ENCODE measurements around the gene TTC4. TPM values are rescaled to one million over a fixed set of nuclear protein-coding genes. Genes with fewer than 3 reads are reported as not detected.

Gene TTC4
- total and polyA plus RNA-seq, 2 of the 4 experiments (the other 2 are of a cell fraction), result 21.6 to 27.1 TPM

GRCh38 chr1:54671985-54672608 lies 43.6 kb upstream of the TTC4 start (continued):
- 0 out of 2 replicates have a peak, but pooled peaks have one; percentile 31 for TF ChIP-seq MAZ (IDR thresholded peaks at IDR 0.05; ENCODE audit: borderline replicate concordance, low read depth, low read length)

GRCh38 chr1:54678776-54679643 lies 36.7 kb upstream of the TTC4 start:
- Histone ChIP-seq H3K36me3 (ENCODE audit: control insufficient read depth, insufficient read depth, low read length) (no peaks in the 10 kb centered on the region), H2BK20ac (ENCODE audit: low read depth, low read length) (no peak overlapping the region), H3K4me2 (ENCODE audit: low read depth, low read length) (no peak overlapping the region), H3K9me1 (ENCODE audit: insufficient read depth, low read length) (no peaks in the 10 kb centered on the region), H4K91ac (ENCODE audit: insufficient read depth, low read depth, low read length) (no peak overlapping the region), H3K4me3 (ENCODE audit: insufficient read depth, low read depth, low read length) (no peak overlapping the region), H4K8ac (ENCODE audit: low read depth in 2 of 2, low read length in 2 of 2) (no peak overlapping the region), H3K56ac (ENCODE audit: extremely low read depth, insufficient read depth, low read length) (no peak overlapping the region), H3K23ac (ENCODE audit: low read depth, low read length) (no peak overlapping the region), H2AK9ac (replicated peaks; ENCODE audit: low read depth, low read length, poor library complexity) (no peak overlapping the region), H3K14ac (replicated peaks; ENCODE audit: low read depth, low read length) (no peak overlapping the region), H2AFZ (replicated peaks; ENCODE audit: low read length, poor library complexity) (no peak overlapping the region), H2BK120ac (ENCODE audit: low read depth, low read length) (no peak overlapping the region), H3K79me1 (ENCODE audit: low read depth in 1 of 2, low read length in 2 of 2) (no peaks in the 10 kb centered on the region), H3K4ac (ENCODE audit: low read depth, low read length) (no peak overlapping the region), H3K4me1 (ENCODE audit: control insufficient read depth, insufficient read depth, low read length) (no peaks in the 10 kb centered on the region), H3K18ac (ENCODE audit: low read depth, low read length) (no peak overlapping the region), H3K9me3 (ENCODE audit: control insufficient read depth, insufficient read depth, low read length) (no peaks in the 10 kb centered on the region), H2BK5ac (ENCODE audit: low read depth, low read length, poor library complexity, severe bottlenecking) (no peak overlapping the region), H3K27me3 (ENCODE audit: control insufficient read depth, insufficient read depth, low read length) (peaks cover 52% of the 10 kb centered on the region), H4K20me1 (ENCODE audit: insufficient read depth, low read length) (no peaks in the 10 kb centered on the region), H3K9ac (ENCODE audit: low read depth, low read length) (no peak overlapping the region), H2AK5ac (ENCODE audit: low read depth, low read length) (no peak overlapping the region), H4K5ac (ENCODE audit: low read depth, low read length) (no peak overlapping the region), H2BK15ac (ENCODE audit: low read depth, low read length) (no peak overlapping the region), H3K27ac (ENCODE audit: insufficient read depth, low read length) (no peak overlapping the region)
- no peak for ATAC-seq (ENCODE audit: low read depth)
- TF ChIP-seq RAD21 (IDR thresholded peaks at IDR 0.05; ENCODE audit: low read length) (no peak), BHLHE40 (IDR thresholded peaks at IDR 0.05; ENCODE audit: low read depth, low read length) (no peak), RCOR1 (IDR thresholded peaks at IDR 0.05; ENCODE audit: insufficient replicate concordance, low read length) (no peak), USF2 (IDR thresholded peaks at IDR 0.05; ENCODE audit: low read depth, low read length) (no peak), RFX5 (IDR thresholded peaks at IDR 0.05; ENCODE audit: low read depth, low read length) (no peak), CEBPB (IDR thresholded peaks at IDR 0.05; ENCODE audit: low read depth, low read length) (no peak), ELK1 (IDR thresholded peaks at IDR 0.05; ENCODE audit: borderline replicate concordance, low read depth, low read length) (no peak), MXI1 (IDR thresholded peaks at IDR 0.05; ENCODE audit: borderline replicate concordance, low read depth, low read length) (no peak), CHD1 (IDR thresholded peaks at IDR 0.05; ENCODE audit: low read depth, low read length) (no peak), POLR2A (IDR thresholded peaks at IDR 0.05; ENCODE audit: low read depth, low read length) (no peak), FOS (IDR thresholded peaks at IDR 0.05; ENCODE audit: low read depth, low read length) (no peak), MAFK (IDR thresholded peaks at IDR 0.05; ENCODE audit: low read depth, low read length) (no peak), NFE2L2 (IDR thresholded peaks at IDR 0.05; ENCODE audit: low read depth, low read length) (no peak)
- in situ Hi-C loops (cut with MboI; ENCODE audit: low sequenced_read_pairs), result loop anchor here (10.0 kb wide), 1 partner anchor 136 kb away; no protein-coding TSS in a partner anchor
- DNase-seq, result no peak
- intact Hi-C loops (cut with micrococcal nuclease), result no loop called here
- WGBS, 2 experiments (ENCODE audit: extremely low coverage in 2 of 2, insufficient read length in 1 of 2), result 45% methylated on average over 6 of the region's 17 CpGs; no CpG with 5 or more reads in 1 of the 2 experiments
- ChIA-PET POLR2A (ENCODE audit: unreplicated experiment) (interaction anchor here (0.7 kb wide), 1 partner anchor 543 kb away, joined by 5 read pairs; no protein-coding TSS in a partner anchor), CTCF (no interaction called here)
- dilution Hi-C loops (cut with HindIII; ENCODE audit: low sequenced_read_pairs, unreplicated experiment), result no loop called here
- no TSS peak for BruUV-seq (replicated peaks)

Measured in IMR-90 (cell line).